Superior temporal gyrus (tissue), 1 donor: ENCODE data around the gene EXOC4.

Source experiments
- DNase-seq: peaks from one replicate; pipeline ENCODE4 v3.0.0-alpha.2; 2016; ENCODE audit errors: extremely low spot score

Gene EXOC4

GRCh38 chr7:133934262-133934976 is 681.5 kb downstream of the EXOC4 start:
- DNase-seq, result no peak

DNA sequence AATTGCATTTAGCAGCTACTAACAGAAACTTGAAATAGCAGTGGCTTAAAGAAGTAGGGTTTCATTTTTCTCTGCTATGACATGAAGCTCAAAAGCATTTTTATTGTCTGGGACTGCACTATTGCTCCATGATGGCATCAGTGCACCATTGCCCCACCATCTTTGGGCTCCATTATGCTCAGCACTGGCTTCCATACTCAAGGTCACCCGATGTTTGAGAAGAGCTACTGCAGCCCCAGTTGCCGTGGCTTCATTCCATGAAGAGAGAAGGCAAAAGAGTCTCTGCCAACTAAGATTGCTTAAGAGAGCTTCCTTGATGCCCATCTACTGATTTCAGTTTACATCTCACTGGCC is 682.1 kb downstream of the EXOC4 start:
- DNase-seq, result no peak

GRCh38 chr7:133936074-133936473 is 683.2 kb downstream of the EXOC4 start:
- DNase-seq, result no peak

DNA sequence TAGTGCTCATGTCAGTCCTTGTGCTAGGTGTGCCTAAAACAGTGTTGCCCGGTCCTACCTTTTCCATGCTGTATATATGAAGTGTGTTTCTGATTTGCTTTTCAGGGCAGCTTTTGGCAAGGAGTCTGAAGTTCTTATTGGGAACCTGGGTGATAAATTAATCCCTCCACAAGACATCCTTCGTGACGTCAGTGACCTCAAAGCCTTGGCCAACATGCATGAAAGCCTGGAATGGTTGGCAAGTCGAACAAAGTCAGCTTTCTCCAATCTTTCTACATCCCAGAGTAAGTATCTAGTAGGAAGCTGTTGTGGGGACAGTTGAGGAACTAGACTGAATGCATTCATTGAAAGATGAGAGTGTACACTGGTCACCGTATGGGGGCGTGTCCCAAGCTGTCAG is 684.9 kb downstream of the EXOC4 start:
- DNase-seq, result no peak

DNA sequence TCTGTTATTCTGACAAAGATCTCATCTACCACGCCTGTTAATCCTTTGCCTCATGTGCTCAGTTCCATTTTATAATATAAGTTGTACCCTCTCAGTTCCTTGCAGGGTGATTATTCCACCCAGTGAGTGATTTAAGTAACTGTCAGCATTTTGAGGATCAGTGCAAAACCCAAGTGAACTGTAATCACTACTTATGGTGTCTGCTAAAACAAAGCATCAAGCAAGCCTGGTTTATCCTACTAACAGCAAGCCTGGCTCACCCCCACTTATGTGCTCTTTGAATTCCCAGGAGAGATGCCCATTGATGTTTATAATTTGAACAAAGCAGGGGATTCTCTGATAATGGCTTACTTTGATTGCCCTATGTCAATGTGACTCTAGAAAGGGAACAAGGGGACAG is 687.5 kb downstream of the EXOC4 start:
- no peak for DNase-seq

DNA sequence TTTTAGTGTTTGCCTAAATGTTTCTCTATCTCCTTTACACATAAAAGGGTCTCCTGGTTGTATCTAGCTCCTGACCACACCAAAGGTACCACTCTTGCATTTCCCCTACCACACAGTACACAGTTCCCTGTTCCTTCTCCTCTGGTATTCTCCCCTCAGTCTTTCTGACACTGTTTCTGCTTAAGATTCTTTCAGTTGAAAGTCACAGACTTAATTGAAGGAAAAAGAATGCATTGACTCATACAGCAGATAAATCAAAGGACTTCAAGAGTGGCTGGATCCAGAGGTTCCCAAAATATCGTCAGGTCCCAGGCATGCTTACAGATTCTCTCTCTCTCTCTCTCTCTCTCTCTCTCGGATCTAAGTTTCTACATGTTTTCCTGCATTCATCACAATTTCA is 688.6 kb downstream of the EXOC4 start:
- no peak for DNase-seq

DNA sequence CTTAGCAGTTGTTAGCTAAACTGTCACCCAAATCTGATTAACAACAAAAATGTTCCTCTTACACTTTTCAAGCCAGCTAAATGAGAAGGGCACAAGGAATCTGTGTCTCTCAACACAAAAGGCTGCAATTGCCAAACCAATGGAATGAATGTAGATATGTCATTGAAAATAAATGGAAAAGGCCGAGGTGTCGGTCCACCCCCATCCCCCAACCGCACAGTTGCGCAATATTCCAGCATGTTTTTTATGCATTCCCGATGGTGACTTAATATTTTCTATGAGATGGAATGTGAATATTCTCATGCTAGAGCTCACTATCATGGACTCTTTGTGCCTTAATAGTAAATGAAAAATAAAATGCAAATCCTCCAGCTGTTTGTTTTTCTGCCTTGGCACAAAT is 692.6 kb downstream of the EXOC4 start:
- no peak for DNase-seq

DNA sequence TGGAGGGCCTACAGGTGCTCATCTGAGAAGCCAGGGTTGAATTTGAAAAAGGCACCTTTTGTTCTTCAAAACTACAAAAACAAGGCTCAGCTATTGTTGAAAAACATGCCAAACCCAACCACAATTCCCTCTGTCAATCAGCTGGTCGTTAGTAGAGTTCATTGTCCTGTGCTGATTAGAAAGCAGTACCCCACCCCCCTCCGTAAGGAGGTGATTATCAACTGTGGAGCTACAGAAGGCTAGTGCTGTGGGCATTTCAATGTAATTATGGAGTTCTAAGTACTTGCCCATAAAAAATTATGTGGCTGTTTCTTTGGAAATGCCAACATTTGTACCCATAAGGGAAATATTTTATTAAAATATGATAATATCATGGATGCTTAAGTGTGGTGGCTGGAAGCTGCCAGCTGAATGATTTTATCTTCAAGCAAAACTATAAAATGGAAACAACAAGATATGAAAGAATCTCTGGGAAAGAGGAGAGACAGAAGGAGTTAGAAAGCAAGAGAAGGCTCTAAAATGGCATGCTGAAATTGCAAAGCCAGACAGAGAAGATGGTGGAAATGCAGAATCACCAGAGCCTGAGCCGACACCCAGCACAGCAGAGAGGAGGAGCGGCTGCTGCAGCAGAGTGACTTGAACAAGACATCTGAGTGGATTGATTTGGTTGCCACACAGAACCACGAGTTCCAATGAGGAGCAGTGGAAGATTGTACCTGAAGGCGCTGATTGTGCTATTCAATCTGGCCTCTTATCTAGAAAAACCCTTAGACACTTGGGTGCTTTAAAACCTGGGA is 694.8 kb downstream of the EXOC4 start:
- no peak for DNase-seq

GRCh38 chr7:133948588-133948987 is 695.7 kb downstream of the EXOC4 start:
- DNase-seq, result no peak

- peak; percentile 27 for DNase-seq
These were observed 698.0 kb downstream of the EXOC4 start for GRCh38 chr7:133950855-133951254.

- DNase-seq, result no peak
These were observed 702.3 kb downstream of the EXOC4 start for GRCh38 chr7:133955208-133955607.

GRCh38 chr7:133957845-133958244 is 705.0 kb downstream of the EXOC4 start:
- DNase-seq, result no peak

- no peak for DNase-seq
These were observed 705.9 kb downstream of the EXOC4 start for GRCh38 chr7:133958822-133959221.

DNA sequence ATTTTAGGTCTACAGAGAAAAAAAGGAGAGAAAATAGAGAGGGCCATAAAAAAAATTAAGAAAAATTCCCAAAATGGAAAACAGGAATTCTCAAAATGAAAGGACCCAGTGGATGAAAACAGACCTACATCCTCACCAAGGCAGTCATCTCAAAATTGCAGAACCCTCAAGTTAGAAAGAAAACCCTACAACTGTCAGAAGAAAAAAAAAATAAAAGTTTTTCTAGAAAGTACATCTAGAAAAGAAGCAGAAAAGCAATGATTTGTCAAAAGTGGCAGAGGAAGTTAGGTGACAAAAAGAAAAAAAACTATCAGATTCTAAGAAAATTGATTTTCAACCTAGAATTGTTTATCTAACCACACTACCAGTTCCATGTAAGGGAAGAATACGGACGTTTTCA is 706.6 kb downstream of the EXOC4 start:
- DNase-seq, result no peak

- no peak for DNase-seq
These were observed 708.8 kb downstream of the EXOC4 start for GRCh38 chr7:133961724-133962123.

- DNase-seq, result no peak
These were observed 709.8 kb downstream of the EXOC4 start for GRCh38 chr7:133962646-133963045.

DNA sequence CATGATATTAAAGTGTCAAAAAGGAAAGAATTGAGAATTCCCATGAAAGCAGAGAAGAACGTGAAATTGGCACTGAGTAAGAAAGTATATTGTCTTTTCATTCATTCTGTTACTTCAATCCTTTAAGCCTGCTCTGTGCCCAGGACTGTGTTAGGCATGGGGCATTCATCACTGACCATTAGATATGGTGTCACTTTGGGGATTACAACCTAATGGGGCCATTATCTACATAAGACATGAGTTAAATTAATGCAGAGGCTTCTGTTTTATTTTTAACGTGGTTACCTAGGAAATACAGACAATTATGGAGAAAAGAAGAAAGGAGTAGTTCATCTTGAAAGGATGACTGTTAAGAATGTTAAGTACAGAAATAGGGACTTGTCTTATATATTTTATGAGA is 710.8 kb downstream of the EXOC4 start:
- no peak for DNase-seq

- no peak for DNase-seq
These were observed 718.7 kb downstream of the EXOC4 start for GRCh38 chr7:133971625-133972024.

DNA sequence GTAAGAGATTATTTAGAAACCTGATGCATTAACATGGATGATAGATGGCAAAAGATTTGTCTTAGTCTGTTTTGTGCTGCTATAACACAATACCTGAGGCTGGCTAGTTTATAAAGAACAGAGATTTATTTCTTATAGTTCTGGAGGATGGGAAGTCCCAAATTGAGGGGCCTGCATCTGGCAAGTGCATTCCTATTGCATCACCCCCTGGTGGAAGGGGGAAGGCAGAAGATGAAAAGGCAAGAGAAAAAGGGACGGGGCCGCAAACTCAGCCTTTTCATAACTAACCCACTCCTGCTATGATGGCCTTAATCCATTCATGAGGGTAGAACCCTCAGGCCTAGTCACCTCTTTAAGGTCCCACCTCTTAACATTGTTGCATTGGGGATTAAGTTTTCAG is 720.8 kb downstream of the EXOC4 start:
- DNase-seq, result no peak

GRCh38 chr7:133975130-133975529 is 722.3 kb downstream of the EXOC4 start:
- no peak for DNase-seq

DNA sequence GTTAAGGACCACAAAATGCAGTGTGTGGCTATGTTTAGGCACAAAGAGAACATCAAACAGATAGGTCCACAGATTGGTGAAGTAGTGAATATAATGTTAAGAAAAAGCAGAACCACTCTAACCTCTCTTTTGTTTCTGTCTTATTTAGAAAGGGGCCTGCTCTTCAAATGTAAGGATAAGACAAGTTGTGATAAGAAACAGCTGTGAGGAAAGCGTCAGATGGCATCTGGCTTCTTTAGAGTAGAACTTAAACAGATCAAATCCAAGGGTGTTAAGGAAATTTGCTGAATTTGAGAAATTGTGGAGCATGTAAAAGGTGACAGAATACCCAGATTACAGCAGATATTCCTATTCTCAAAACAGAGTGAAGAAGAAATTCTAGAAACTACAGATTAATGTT is 723.3 kb downstream of the EXOC4 start:
- DNase-seq, result no peak

- DNase-seq, result no peak
These were observed 724.8 kb downstream of the EXOC4 start for GRCh38 chr7:133977409-133978274.
